ENCODE data around the gene DENND1A. TPM values are rescaled to one million over a fixed set of nuclear protein-coding genes. Genes with fewer than 3 reads are reported as not detected.
A peak's percentile ranks its signal among the peaks of the same experiment; 100 is the strongest.

Gene DENND1A
- total and polyA plus RNA-seq, 2 of the 13 experiments (the other 11 are each of a cell fraction or from before 2014, with no cell fraction given): 14.8 to 30.1 TPM

GRCh38 chr9:123927625-123928532 is 2.0 kb downstream of the DENND1A start (continued):
- TF ChIP-seq, protein P1, sequence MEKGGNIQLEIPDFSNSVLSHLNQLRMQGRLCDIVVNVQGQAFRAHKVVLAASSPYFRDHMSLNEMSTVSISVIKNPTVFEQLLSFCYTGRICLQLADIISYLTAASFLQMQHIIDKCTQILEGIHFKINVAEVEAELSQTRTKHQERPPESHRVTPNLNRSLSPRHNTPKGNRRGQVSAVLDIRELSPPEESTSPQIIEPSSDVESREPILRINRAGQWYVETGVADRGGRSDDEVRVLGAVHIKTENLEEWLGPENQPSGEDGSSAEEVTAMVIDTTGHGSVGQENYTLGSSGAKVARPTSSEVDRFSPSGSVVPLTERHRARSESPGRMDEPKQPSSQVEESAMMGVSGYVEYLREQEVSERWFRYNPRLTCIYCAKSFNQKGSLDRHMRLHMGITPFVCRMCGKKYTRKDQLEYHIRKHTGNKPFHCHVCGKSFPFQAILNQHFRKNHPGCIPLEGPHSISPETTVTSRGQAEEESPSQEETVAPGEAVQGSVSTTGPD (CRISPR knock-in tag; IDR thresholded peaks at IDR 0.05): no peak
- TF ChIP-seq GABPA (IDR thresholded peaks at IDR 0.05; ENCODE audit: low read depth, low read length) (no peak), GABPA (CRISPR knock-in tag; IDR thresholded peaks at IDR 0.05; ENCODE audit: low read depth) (no peak), BCL6 (CRISPR knock-in tag; IDR thresholded peaks at IDR 0.05) (0 out of 2 replicates have a peak, but pooled peaks have one; percentile 23), AHDC1 (CRISPR knock-in tag; IDR thresholded peaks at IDR 0.05; ENCODE audit: borderline replicate concordance) (no peak), ZNF430 (CRISPR knock-in tag; IDR thresholded peaks at IDR 0.05) (no peak), ZNF7 (CRISPR knock-in tag; IDR thresholded peaks at IDR 0.05) (no peak), ZNF343 (CRISPR knock-in tag; IDR thresholded peaks at IDR 0.05) (no peak), SIX1 (CRISPR knock-in tag; IDR thresholded peaks at IDR 0.05; ENCODE audit: borderline replicate concordance) (no peak), TFE3 (CRISPR knock-in tag; IDR thresholded peaks at IDR 0.05) (peak; percentile 60; the same call in 1 of the 2 replicates), ATRX (CRISPR knock-in tag; IDR thresholded peaks at IDR 0.05; ENCODE audit: borderline replicate concordance) (no peak), TEAD3 (CRISPR knock-in tag; optimal IDR thresholded peaks at IDR 0.05; ENCODE audit: borderline replicate concordance) (peak; percentile 20), HDAC1 (CRISPR knock-in tag; IDR thresholded peaks at IDR 0.05) (no peak), PHF21A (CRISPR knock-in tag; IDR thresholded peaks at IDR 0.05) (no peak), EP300 (IDR thresholded peaks at IDR 0.05; ENCODE audit: low read depth in 2 of 2, low read length in 2 of 2) (peak in 1 of 2 experiments; percentile 48; a peak in 1 of 4 replicates), EP300 (CRISPR knock-in tag; IDR thresholded peaks at IDR 0.05; ENCODE audit: borderline replicate concordance) (no peak), CCDC6 (CRISPR knock-in tag; IDR thresholded peaks at IDR 0.05) (no peak), ZNF17 (CRISPR knock-in tag; IDR thresholded peaks at IDR 0.05) (no peak)
- TF ChIP-seq, protein P2, sequence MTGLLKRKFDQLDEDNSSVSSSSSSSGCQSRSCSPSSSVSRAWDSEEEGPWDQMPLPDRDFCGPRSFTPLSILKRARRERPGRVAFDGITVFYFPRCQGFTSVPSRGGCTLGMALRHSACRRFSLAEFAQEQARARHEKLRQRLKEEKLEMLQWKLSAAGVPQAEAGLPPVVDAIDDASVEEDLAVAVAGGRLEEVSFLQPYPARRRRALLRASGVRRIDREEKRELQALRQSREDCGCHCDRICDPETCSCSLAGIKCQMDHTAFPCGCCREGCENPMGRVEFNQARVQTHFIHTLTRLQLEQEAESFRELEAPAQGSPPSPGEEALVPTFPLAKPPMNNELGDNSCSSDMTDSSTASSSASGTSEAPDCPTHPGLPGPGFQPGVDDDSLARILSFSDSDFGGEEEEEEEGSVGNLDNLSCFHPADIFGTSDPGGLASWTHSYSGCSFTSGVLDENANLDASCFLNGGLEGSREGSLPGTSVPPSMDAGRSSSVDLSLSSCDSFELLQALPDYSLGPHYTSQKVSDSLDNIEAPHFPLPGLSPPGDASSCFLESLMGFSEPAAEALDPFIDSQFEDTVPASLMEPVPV (CRISPR knock-in tag; IDR thresholded peaks at IDR 0.05): no peak
